SU-DHL-6 (cell line): ENCODE data around the gene HPCAL4.

ENCODE experiments used
- EZH2phosphoT487 ChIP-seq: fragments of 200-600 bp; sonication (generic), shearing (Covaris generic); conservative IDR thresholded peaks from 2 replicates; pipeline ENCODE4 v1.6.1; 2018; ENCODE audit warnings: mild to moderate bottlenecking, antibody characterized with exemption, low read length, moderate library complexity, mixed read lengths
- TF ChIP-seq, protein P1 (sequence below): fragments of 200-600 bp; sonication (generic); IDR thresholded peaks from one replicate; pipeline ENCODE4 v1.5.1; 2017; ENCODE audit warnings: antibody characterized with exemption, mild to moderate bottlenecking, low read length, moderate library complexity; ENCODE audit not compliant: insufficient read depth, poor library complexity, severe bottlenecking

DNA sequence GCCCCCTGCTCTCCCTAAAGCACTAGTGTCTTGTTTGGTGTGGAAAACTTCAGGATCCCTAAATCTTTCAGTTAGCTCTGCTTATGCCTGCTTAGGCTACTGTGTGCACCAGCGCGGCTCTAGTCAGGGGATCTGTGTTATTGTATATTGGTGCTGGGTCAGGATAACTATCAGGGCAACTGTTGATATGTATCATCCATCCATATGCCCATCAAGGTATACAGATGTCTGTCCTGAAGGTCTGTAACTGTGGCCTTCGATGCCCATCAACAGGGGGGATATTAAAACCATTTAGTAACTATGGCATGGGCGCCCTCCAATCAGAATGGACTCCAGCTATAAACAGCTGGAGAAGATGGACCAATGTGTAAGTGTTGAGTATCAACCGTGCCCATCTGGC is 31.7 kb downstream of the HPCAL4 start:
- TF ChIP-seq, protein P1, sequence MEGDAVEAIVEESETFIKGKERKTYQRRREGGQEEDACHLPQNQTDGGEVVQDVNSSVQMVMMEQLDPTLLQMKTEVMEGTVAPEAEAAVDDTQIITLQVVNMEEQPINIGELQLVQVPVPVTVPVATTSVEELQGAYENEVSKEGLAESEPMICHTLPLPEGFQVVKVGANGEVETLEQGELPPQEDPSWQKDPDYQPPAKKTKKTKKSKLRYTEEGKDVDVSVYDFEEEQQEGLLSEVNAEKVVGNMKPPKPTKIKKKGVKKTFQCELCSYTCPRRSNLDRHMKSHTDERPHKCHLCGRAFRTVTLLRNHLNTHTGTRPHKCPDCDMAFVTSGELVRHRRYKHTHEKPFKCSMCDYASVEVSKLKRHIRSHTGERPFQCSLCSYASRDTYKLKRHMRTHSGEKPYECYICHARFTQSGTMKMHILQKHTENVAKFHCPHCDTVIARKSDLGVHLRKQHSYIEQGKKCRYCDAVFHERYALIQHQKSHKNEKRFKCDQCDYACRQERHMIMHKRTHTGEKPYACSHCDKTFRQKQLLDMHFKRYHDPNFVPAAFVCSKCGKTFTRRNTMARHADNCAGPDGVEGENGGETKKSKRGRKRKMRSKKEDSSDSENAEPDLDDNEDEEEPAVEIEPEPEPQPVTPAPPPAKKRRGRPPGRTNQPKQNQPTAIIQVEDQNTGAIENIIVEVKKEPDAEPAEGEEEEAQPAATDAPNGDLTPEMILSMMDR = no peak
- TF ChIP-seq EZH2phosphoT487 = no peak
